Mesothelial cell of epicardium (in vitro differentiated cells): ENCODE results near the gene CSMD2. TPM values are rescaled to one million over a fixed set of nuclear protein-coding genes. Genes with fewer than 3 reads are reported as not detected.

Experiments used
- DNase-seq, 2 experiments: peaks; one replicate each; pipeline ENCODE4 v3.0.0; 2021; ENCODE audit warnings: low spot score in 2 of 2; ENCODE audit not compliant: unreplicated experiment in 2 of 2
- H3K27ac Mint-ChIP-seq: 2 replicates; pipeline ENCODE4 v1.8.0; 2021; ENCODE audit warnings: mixed read lengths
- H3K27me3 Mint-ChIP-seq: 2 replicates; pipeline ENCODE4 v1.8.0; 2021; ENCODE audit warnings: low read depth, mixed read lengths
- H3K36me3 Mint-ChIP-seq: 2 replicates; pipeline ENCODE4 v1.8.0; 2021; ENCODE audit warnings: mixed read lengths
- H3K4me1 Mint-ChIP-seq: 2 replicates; pipeline ENCODE4 v1.8.0; 2021; ENCODE audit warnings: mixed read lengths
- H3K4me3 Mint-ChIP-seq: 2 replicates; pipeline ENCODE4 v1.8.0; 2021; ENCODE audit warnings: mild to moderate bottlenecking, moderate library complexity, mixed read lengths
- H3K9me3 Mint-ChIP-seq: 2 replicates; pipeline ENCODE4 v1.8.0; 2021; ENCODE audit warnings: mixed read lengths
- total RNA-seq: library from RNA; stranded (reverse); gene quantifications from 3 replicates; pipeline ENCODE4 v1.2.1, GENCODE V29; 2021
- TF ChIP-seq, protein P1 (sequence below): fragments of 200-600 bp; sonication (generic); IDR thresholded peaks from one replicate; pipeline ENCODE4 v1.5.0; 2021; ENCODE audit warnings: antibody characterized with exemption; ENCODE audit not compliant: unreplicated experiment

CSMD2 gene
- total RNA-seq, 1 donor from 2014 or later: 1.9 TPM

DNA sequence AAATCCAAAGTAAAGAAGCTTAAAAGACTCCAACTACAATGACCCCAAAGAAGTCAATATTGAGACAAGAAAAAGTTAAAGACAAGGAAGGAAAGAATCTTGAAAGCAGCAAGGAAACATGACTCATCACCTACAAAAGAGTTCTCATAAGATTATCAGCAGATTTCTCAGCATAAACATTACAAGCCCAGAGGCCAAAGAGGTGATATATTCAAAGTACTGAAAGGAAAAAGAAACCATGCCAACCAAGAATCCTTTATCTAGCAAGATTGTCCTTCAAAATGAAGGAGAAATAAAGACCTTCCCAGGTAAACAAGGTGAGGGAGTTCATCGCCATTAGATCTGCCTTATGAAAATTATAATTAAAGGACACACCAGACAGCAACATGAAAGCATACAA is 49.8 kb downstream of the CSMD2 start:
- Mint-ChIP-seq H3K4me1 (no peaks in the 10 kb centered on the region), H3K9me3 (peaks cover 54% of the 10 kb centered on the region)

DNA sequence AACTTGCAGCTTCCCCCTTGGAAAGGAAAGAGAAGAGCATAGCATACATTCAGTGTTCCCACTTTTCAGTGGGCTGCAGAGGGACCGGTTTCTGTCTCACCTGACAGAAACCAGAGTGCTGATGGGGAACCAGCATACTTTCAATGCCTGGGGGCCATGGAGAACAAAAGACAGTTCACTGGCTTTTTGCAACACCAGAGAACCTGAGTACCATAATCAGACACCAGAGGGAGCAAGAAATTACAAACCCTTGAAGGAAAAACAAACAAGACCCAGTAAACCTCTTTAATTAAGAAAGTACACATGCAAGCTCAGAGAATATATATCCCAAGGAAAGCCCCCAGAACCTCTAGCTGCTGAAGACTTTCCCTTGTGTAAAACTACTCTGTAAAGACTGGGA is 51.1 kb downstream of the CSMD2 start:
- H3K9me3 Mint-ChIP-seq: peaks cover 43% of the 10 kb centered on the region
- H3K4me1 Mint-ChIP-seq: no peaks in the 10 kb centered on the region
- no peaks in the 10 kb centered on the region for H3K27me3 Mint-ChIP-seq
- H3K4me3 Mint-ChIP-seq: no peak overlapping the region
- no peaks in the 10 kb centered on the region for H3K36me3 Mint-ChIP-seq
- H3K27ac Mint-ChIP-seq: no peak overlapping the region
- DNase-seq: no peak
- TF ChIP-seq, protein P1, sequence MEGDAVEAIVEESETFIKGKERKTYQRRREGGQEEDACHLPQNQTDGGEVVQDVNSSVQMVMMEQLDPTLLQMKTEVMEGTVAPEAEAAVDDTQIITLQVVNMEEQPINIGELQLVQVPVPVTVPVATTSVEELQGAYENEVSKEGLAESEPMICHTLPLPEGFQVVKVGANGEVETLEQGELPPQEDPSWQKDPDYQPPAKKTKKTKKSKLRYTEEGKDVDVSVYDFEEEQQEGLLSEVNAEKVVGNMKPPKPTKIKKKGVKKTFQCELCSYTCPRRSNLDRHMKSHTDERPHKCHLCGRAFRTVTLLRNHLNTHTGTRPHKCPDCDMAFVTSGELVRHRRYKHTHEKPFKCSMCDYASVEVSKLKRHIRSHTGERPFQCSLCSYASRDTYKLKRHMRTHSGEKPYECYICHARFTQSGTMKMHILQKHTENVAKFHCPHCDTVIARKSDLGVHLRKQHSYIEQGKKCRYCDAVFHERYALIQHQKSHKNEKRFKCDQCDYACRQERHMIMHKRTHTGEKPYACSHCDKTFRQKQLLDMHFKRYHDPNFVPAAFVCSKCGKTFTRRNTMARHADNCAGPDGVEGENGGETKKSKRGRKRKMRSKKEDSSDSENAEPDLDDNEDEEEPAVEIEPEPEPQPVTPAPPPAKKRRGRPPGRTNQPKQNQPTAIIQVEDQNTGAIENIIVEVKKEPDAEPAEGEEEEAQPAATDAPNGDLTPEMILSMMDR: peak; percentile 51

More for the DNA sequence above, 49.8 kb downstream of the CSMD2 start:
- H3K4me3 Mint-ChIP-seq: no peak overlapping the region
- H3K36me3 Mint-ChIP-seq: no peaks in the 10 kb centered on the region
- TF ChIP-seq, protein P1: no peak
- H3K27ac Mint-ChIP-seq: no peak overlapping the region
- no peak for DNase-seq
- H3K27me3 Mint-ChIP-seq: no peaks in the 10 kb centered on the region

DNA sequence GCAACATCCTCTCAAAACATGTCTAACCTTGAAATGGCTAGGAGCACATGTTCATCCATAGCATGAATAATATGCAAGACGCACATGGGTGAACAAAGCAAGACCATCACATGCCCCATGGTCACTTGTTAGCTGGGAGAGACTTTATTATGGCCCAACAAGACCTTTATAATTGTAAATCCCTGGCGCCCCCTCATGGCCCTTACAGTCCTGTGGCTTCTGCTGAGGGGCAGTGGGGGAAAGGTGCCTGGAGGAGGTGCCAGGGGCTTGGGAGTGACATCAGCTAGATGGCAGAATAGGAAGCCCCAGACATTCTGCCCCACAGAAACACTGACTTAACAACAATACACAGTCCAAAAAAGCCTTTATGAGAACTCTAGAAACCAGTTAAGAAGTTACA is 51.7 kb downstream of the CSMD2 start:
- Mint-ChIP-seq H3K4me3 (no peak overlapping the region), H3K27ac (no peak overlapping the region), H3K4me1 (no peaks in the 10 kb centered on the region), H3K27me3 (no peaks in the 10 kb centered on the region), H3K36me3 (no peaks in the 10 kb centered on the region), H3K9me3 (peaks cover 38% of the 10 kb centered on the region)
- TF ChIP-seq, protein P1: no peak
- no peak for DNase-seq

DNA sequence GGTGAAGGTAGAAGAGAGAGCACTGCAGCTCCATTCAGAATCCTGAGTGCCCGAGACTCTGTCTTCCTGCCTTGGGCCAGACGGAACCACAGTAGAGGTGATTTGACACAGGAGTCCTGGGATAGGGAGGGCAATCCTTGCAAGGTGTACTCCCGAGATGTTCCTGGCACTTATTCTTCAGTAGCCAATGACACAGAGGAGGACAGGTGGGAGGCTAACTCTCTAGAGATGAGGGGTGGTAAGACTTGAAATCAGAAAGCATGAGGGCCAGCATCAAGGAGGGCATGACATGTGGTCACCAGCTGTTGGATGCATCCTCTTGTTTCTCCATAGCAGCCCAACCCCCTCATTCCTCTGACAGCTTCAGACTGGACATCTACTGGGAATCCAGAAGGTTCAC is 56.3 kb downstream of the CSMD2 start:
- no peak overlapping the region for H3K4me3 Mint-ChIP-seq
- no peak for DNase-seq
- no peaks in the 10 kb centered on the region for H3K4me1 Mint-ChIP-seq
- H3K36me3 Mint-ChIP-seq: no peaks in the 10 kb centered on the region
- H3K27ac Mint-ChIP-seq: no peak overlapping the region
- H3K27me3 Mint-ChIP-seq: peaks cover 7% of the 10 kb centered on the region
- H3K9me3 Mint-ChIP-seq: peaks cover 2% of the 10 kb centered on the region
- TF ChIP-seq, protein P1: no peak

DNA sequence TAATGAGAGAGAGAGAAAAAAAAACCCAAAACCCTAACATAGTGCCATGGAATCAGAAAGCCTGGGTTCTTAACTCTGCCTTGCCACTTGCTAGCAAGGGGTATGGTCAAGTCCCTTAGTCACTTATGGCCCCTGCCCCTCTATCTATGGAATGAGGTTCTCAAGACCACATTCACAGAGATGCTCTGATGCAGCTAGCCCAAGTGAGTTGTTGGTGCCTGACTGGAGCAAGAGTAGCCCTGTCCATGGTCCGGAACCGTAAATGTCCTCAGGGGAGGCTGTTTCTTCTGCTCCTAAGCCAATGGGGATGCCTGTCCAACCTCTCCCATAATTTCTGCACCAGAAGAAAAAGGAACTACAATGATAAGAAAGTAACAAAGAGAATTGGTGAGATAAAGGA is 56.8 kb downstream of the CSMD2 start:
- no peaks in the 10 kb centered on the region for H3K36me3 Mint-ChIP-seq
- H3K27me3 Mint-ChIP-seq: peaks cover 7% of the 10 kb centered on the region
- no peak overlapping the region for H3K4me3 Mint-ChIP-seq
- no peak for DNase-seq
- no peak overlapping the region for H3K27ac Mint-ChIP-seq
- H3K4me1 Mint-ChIP-seq: no peaks in the 10 kb centered on the region
- H3K9me3 Mint-ChIP-seq: no peaks in the 10 kb centered on the region
- TF ChIP-seq, protein P1: no peak

DNA sequence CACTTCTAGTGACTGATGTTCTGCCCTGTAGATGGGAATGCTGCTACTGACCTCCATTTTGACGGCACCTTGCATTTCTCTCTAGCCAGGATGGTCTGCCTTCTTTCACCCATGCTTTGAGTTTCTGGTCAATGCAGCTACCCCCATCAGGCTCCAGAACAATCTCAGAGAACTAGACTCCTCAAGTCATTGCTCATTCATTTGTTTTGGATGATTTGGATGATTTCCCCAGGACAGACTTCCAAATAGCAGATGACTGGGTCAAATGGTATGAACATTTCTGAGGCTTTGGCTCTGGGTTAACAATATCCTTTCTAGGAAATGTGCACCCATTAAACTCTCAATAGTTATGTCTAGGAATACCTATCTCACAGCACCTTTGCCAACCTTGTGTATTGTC is 63.9 kb downstream of the CSMD2 start:
- DNase-seq: no peak
- Mint-ChIP-seq H3K4me3 (no peak overlapping the region), H3K36me3 (no peaks in the 10 kb centered on the region), H3K27me3 (peaks cover 25% of the 10 kb centered on the region), H3K9me3 (no peaks in the 10 kb centered on the region), H3K4me1 (no peaks in the 10 kb centered on the region), H3K27ac (no peak overlapping the region)
- TF ChIP-seq, protein P1: no peak
